KG1 (cell line): Measurements from ENCODE around the gene NEU1.
"Not testable (repeated sequence)": the region's sequence is repeated elsewhere in the genome, so short reads cannot be mapped to it uniquely, and the experiment has no call there.

Experiments used
- DNase-seq: peaks from one replicate; lab custom pipeline; 2025; lab: John Stamatoyannopoulos, UW

The NEU1 gene

DNA sequence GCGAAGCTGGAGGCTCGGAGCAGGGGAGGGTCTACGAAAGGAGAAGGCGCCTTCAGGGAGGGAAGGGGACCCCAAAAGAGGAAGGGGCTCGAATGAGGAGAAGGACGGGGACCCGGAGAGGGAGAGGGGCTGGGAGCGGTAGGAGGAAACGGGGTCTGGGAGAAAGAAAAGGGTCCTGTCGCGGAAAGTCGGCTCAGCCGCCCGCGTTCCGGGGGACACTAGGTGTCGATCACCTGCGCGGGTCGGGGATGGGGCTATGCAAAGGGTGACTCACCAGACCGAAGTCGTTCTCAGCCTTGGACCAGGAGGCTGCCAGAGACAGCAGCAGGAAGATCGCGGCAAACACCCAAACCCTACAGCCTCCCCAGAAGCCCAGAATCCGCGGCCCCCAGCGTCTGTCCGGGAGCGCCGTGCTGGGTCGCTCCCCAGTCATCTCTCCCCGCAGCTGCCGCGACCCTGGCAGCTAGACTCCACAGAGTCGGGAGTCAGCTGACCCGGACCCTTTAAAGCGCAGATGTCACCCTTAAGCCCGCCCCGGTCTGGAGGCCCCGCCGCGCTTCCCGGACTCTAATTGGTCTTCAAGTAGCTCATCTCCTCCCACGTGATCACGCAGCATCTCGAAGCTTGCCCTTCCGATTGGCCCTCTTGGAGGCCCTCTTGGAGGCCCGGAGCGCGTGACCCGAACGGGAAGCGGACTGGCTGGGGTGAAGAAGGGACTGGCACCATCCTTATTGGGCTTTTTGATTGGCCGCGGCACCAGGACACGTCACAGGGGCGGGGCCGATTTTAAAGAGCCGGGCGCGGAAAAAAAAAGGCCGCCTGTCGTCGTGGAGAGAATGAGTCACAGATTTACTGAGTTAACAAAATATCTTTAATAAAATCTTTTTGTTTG is at the start of gene NEU1:
TSS of gene NEU1 (minus strand) at position 478 of the 892 bp plus-strand sequence. CDS start at position 433, 45 bp downstream.
- DNase-seq = peak; percentile 95

DNA sequence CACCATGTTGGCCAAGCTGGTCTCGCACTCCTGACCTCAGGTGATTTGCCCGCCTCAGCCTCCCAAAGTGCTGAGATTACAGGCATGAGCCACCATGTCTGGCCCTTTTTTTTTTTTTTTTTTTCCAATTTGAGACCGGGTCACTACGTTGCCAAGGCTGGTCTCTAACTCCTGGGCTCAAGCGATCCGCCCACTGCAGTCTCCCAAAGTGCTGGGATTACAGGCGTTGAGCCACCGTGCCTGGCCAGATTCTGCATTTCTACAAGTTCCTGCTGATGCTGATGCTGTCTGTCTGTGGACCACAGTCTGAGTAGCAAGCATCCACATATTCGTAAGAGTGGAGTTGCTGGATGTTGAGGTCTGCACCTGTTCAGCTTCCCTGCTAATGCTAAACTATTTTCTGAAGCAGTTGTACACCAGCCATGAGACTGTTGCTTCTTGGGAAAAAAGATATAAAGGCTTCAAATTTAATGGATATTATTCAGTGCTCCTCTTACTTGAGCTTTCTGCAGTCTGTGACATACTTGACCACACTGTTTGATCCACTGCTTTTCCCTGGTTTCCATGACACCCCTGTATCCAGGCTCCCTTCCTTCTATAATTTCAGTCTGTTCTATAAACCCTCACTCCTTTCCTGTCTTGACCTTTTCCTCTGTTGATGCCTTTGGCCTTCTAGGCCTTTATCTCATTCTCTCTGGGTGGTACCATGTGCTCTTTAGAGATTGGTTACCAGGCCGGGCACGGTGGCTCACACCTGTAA is 49.4 kb upstream of the NEU1 start:
- no peak for DNase-seq

DNA sequence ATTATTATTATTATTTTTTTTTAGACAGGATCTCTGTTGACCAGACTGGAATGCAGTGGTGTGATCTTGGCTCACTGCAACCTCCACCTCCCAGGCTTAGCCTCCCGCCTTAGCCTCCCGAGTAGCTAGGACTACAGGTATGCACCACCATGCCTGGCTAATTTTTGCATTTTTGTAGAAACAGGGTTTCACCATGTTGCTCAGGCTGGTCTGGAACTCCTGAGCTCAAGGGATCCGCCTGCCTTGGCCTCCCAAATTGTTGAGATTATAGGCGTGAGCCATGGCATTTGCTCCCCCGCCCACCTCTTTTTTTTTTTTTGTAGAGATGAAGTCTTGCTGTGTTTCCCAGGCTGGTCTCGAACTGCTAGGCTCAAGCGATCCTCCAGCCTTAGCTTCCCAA is 46.7 kb upstream of the NEU1 start:
- not testable (repeated sequence) for DNase-seq

DNA sequence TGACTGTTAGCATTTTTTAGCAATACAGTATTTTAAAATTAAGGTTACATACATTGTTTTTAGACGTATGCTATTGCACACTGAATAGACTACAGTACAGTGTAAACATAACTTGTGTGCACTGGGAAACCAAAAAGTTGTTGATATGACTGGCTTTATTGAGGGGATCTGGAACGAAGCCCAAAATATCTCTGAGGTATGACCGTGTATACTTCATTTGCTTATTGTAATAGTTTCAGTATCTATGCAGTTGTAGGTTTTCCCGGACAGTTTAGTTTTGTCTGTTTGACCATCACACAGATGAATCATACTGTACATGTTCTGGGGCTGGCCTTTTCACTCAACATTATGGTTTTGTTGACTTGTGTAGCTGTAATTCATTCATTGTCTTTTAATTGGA is 46.2 kb upstream of the NEU1 start:
- no peak for DNase-seq

DNA sequence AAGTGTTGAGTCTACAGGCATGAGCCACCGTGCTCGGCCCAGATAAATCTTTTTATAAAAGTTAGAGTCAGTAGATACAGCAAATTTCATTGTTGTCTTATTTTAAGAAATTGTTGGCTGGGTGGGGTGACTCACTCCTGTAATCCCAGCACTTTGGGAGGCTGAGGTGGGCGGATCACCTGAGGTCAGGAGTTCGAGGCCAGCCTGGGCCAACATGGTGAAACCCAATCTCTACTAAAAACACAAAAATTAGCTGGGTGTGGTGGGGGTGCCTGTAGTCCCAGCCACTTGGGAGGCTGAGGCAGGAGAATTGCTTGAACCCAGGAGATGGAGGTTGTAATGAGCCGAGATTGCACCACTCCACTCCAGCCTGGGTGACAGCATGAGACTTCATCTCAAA is 45.6 kb upstream of the NEU1 start:
- DNase-seq = not testable (repeated sequence)

DNA sequence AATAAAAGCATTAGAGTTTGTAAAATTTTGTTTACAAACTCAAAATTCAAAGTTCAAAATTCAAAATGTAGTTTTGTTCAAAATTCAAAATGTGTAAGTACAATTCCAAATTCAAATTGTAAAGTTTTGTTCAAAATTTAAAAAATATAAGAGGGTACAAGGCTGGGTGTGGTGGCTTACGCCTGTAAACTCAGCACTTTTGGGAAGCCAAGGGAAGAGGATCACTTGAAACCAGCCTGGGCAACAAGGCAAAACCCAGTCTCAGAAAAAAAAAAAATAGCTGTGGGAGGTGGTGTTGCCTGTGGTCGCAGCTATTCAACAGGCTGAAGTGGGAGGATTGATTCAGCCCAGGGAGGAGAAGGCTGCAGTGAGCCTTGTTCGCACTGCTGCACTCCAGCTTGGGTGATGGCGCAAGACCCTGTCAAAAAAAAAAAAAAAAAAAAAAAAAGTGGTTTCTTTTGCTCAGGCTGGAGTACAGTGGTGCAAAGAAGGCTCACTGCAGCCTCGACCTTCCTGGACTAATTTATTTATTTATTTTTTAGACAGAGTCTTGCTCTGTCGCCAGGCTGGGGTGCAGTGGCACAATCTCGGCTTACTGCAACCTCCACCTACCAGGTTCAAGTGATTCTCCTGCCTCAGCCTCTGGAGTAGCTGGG is 44.7 kb upstream of the NEU1 start:
- DNase-seq = peak; percentile 30

DNA sequence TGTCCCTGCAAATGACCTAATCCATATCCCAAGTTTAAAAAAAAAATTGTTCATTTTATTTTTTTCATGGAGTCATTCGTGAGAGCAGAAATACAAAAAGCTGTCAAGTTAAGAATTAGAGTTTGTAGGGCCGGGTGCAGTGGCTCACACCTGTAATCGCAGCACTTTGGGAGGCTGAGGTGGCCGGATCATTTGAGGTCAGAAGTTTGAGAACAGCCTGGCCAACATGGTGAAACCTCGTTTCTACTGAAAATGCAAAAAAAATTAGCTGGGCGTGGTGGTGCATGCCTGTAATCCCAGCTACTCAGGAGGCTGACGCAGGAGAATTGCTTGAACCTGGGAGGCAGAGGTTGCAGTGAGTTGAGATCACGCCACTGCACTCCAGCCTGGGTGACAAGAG is 44.1 kb upstream of the NEU1 start:
- not testable (repeated sequence) for DNase-seq

DNA sequence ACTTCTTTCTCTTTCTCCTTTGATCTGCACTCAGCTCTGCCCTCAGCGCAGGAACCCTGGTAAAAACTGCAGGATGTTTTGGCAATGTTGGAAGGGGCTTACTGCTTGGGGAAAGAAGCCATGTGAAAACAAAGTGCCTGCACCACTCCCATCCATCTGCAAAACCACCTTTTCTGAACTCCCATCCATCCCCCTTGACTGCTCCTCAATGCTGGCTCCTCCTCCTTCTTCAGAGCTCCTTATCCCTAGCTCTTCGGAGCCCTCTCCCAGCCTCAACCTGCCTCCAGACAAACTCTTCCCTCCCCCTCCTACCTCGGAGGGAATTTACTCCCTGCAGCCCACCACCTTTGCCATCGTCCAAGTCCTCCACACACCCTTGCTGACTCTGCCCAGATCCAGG is 43.5 kb upstream of the NEU1 start:
- DNase-seq = no peak

DNA sequence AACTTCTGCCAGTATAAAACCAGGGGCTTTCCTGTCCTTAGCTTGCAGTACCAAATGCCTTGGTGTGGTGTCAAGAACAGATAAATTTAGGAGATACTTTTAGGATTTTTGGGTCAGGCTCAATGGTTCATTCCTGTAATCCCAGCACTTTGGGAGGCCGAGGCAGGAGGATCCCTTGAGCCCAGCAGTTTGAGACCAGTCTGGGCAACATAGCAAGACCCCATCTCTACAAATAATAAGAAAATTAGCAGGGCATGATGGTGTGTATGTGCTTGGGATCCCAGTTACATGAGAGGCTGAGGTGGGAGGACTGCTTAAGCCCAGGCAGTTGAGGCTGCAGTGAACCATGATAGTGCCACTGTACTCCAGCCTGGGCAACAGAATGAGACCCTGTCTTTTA is 42.4 kb upstream of the NEU1 start:
- no peak for DNase-seq

DNA sequence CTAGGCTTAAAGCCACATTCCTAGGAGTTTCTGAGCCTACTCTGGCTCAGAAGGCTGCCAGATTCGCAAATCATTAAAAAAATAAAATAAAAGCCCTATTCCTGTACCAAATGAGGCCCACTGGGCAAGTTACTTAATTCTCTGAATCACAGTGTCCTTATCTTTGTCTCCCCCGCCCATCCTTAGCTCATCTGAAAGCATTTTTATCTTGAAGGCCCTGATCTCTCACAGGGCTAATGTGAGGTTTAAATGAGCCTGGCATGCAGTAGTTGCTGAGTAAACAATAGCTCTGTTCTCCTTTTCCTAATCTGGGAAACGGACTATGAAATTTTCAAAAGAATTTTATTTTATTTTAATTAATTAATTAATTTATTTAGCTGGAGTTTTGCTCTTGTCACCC is 41.3 kb upstream of the NEU1 start:
- no peak for DNase-seq

DNA sequence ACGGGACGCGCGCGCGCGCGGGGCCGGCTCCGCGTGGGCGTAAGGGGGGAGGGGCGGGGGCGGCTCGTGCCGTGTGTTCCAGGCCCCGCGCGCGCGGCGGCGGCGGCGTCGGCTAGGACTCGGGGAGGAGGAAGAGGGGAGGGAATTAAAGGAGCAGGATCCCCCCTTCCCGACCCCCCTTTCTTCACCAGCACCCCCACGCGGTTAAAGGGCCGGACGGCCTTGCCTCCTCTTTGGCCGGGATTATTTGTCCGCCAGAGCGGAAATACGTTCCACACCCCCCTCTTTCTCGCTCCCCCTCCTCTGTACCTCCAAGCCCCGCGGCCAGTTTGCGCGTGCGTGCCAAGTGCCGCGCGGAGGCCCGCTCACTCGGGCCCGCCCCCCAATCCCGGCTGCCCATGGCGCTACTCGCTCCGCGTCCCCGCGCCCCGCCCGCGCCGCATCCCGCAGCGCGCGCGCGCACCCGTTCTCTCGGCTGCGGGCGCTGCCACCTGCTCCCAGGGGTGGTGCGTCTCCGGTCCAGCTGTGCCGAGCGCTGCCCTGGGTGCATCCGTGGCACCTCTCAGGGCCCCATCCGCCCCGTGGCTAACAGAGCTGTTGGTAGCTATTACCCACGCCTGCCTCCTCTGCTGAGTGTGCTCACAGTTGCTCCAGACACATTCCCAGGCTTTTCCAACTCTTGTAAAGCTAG is 39.5 kb upstream of the NEU1 start, which contains the start of gene ZBTB12:
TSS of gene ZBTB12 (minus strand) at position 134 of the 691 bp plus-strand sequence. CDS start 781 bp downstream, outside the sequence.
- peak; percentile 81 for DNase-seq

DNA sequence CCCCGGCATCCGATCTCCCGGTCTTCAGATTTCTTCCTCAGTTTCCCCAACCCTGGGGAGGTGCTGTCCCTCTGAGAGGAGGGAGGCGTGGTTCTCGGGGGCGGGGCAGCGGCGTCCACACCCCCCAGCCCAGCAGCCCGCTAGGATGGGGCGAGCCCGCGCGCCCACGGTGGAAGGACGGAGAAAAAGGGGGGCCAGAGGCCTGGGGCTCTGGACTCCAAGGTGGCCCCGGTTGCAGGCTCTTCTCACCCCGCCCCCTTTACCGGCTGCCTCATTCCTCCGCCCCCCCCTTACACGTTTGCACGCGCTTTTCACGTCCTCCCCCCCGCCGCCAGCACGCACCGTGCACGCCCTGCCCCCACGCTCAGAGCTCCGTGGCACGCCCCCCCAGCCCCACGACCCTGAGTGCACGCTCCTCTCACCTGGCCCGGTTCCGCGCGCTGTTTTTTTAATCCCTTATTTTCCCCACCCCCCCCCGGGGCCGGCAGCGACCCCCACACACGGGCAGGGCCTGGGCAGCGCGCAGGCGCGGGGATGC is 38.9 kb upstream of the NEU1 start:
- DNase-seq = no peak

DNA sequence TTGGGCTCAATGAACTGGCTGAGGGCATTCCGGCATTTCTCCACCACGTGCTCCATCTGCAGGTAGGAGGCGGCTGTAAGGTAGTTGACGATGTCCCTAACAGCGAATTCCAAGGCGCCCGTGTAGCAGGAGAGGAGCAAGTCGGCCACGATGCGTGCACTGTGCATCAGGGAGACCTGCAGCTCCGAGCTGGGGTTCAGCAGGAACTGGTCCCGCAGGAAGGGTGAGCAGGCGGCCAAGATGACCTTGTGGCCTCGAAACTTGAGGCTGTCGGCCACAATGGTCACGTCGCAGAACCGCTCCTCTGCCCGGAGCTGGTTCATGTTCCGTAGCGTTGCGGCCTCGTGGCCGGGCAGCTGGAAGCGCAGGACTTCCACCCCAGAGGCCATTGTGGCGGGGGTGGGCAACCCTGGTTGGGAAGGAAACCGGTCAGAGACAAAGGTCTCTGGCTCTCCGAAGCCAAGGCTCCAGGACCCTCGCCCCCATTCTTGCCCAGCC is 38.3 kb upstream of the NEU1 start:
- no peak for DNase-seq

DNA sequence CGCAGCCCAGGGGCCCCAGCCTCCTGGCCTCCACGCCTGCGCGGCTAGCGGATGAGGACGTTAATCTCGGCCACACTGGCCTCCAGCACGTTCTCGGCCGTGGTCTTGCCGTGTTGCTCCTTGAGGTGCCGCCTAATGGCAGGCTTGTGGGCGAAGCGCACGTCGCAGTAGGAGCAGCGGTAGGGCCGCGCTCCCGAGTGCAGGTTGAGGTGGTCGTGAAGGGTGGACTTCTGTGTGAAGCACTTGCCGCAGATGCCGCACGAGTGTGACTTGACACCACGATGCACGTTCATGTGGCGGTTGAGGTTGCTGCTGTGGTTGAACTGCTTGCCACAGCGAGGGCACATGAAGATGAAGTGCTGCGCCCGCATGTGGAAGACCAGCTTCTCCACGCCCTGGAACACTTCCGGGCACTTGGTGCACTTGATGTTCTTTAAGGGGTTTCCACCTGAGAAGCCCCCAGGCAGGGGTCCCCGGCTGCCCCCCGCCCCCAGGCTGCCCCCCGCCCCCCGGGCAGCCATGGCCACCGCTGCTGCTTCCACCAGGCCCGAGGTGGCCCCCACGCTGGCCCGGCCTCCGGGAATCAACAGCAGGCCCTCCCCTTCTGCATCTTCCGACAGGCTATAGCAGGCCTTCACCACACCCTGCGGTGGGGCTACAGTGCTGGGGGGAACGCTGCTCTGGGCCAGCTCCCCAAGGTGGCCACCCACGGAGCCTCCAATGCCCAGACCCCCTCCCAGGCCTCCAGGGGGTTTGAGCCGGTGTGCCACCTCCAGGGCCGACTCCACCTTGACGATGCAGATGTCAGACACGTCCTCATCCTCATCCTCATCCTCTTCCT is 37.5 kb upstream of the NEU1 start:
- no peak for DNase-seq

DNA sequence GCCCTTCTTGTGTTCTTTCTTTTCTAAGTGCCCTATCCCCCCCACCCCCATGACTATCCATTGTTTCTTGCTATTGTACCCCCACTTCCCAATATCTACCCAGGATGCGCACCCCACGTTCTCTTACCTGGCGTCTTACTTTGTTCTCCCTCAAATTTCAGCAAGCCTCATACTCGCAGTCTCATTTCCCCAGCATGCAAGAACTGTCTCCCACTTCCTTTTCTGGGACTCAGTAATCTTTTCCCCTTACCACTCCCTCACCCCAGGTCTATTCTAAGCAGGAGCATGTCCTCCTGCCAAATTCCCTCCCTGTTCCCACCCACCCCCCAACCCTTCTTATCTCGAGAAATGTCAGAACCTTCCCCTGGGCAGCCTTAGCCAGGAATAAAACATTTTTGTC is 36.6 kb upstream of the NEU1 start:
- no peak for DNase-seq

DNA sequence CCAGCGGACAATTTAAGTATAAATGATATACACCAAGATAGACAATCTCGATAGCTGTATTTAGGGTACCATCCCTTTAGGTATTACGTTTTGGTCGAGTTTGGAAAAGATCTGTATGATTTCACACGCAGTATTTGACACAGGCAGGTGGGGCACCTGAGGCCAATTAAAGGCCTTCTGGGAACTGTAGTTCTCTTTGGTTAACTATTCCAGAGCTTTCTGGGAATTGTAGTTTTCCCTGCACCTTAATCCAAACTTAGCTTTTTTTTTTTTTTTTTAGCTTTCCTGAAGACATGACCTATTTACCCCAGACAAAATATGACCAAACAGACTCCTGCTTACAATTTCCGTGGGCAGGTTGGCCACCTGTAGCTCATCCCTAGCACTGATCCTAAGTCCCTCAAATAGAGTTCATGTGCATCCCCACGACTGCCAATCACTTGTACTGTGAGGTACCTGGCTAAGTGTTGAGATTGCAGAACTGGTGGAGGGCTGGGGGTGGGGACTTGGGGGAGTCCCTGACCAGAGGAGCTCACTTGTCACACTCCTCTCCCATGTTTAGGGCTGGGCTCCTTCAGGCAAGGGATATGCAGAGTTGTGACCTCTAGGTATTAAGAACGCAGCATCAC is 35.9 kb upstream of the NEU1 start:
- DNase-seq = no peak

DNA sequence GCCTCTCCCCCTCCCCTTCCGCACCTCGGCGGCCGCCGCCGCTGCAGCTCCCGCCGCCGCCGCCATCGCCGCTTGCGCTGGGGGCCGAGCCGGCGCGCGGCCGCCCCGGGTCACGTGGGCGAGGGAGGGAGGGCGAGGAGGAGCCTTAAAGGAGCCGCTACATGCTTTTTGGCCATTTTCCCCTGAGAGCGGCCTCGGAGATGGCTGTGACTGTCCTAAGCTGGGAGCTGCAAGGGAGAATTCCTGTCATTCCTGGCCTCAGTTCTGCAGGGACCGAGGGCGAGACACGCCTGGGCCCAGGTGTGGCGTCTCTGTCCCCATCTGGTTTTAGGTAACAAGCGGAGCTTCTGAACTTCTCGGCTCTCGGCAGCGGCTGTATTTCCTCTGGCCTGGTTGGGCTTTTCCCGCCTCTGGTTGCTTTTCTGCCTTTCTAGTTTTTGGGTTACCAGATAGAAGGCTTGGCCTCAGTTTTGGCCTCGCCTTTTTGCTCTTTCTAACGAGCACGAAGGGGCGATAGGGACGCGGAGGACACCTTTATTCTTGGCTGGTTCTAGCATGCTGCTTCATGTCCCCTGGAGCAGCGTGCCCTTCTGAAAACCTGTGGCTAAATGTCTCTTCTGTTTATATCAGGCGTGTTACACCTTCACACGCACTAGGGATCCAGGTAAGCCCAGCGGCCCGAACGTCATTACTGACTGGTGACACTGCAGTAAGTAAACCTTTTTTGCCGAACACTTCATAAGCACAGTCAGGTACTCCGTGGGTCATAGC is 35.2 kb upstream of the NEU1 start, which contains the start of gene EHMT2:
TSS of gene EHMT2 (minus strand) at position 87 of the 771 bp plus-strand sequence. CDS start at position 66, 21 bp downstream.
- peak; percentile 65 for DNase-seq

DNA sequence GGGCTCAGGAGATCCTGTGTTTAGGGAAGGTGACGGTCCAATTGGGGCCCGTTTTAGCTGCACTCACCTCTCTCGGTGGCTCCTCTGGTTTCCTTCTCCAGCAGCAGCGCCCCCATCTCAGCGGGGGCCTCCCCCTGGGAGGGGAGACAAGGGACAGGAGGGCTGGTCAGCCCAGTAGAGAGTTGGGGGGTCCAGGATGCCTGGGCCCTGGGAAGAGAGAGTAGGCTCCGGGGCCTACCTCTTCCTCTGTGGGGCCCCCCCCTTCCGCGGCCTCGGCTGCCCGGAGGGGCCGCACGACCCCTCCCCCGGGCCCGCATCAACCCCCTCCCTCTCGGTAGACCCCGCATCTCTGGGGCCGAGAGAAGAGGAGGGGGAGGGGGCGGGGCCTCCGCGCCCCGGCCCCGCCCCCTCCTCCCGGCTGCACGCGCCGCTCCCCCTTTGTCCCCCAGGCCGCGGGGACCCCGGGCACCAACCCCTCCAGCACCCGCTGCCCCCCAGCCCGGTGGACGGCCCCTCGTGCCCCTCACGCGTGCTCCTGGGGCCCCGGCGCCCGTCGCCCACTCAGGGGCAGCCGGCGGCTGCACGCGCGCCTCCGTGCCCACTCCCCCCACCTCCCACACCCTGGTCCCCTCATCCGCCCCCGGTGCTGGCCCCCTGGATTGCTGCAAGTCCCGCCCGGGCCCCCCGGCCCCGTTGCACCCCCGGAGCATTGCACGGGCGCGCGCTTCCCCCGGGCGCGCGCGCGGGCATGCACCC is 34.4 kb upstream of the NEU1 start:
- no peak for DNase-seq
